DND-41 (cell line): ENCODE measurements around the gene MCM9.
"Not testable (repeated sequence)": the region's sequence is repeated elsewhere in the genome, so short reads cannot be mapped to it uniquely, and the experiment has no call there.

Experiments used
- EZH2 ChIP-seq: IDR thresholded peaks from 3 replicates; pipeline ENCODE4 v1.6.1; 2012; ENCODE audit warnings: borderline replicate concordance, low read depth, mild to moderate bottlenecking, moderate library complexity, low read length, inconsistent platforms; ENCODE audit not compliant: severe bottlenecking
- TF ChIP-seq, protein P1 (sequence below): IDR thresholded peaks from 2 replicates; pipeline ENCODE4 v1.5.1; 2012; ENCODE audit warnings: borderline replicate concordance, low read length, moderate library complexity, mild to moderate bottlenecking; ENCODE audit not compliant: poor library complexity, severe bottlenecking; ENCODE audit errors: extremely low read depth

DNA sequence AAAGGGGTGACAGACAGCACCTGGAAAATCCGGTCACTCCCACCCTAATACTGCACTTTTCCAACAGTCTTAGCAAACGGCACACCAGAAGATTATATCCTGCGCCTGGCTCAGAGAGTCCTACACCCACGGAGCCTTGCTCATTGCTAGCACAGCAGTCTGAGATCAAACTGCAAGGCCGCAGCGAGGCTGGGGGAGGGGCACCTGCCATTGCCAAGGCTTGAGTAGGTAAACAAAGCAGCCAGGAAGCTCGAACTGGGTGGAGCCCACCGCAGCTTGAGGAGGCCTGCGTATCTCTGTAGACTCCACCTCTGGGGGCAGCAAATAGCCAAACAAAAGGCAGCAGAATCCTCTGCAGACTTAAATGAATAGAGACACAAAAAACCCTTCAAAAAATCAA, 138.4 kb downstream of the MCM9 start:
- TF ChIP-seq, protein P1, sequence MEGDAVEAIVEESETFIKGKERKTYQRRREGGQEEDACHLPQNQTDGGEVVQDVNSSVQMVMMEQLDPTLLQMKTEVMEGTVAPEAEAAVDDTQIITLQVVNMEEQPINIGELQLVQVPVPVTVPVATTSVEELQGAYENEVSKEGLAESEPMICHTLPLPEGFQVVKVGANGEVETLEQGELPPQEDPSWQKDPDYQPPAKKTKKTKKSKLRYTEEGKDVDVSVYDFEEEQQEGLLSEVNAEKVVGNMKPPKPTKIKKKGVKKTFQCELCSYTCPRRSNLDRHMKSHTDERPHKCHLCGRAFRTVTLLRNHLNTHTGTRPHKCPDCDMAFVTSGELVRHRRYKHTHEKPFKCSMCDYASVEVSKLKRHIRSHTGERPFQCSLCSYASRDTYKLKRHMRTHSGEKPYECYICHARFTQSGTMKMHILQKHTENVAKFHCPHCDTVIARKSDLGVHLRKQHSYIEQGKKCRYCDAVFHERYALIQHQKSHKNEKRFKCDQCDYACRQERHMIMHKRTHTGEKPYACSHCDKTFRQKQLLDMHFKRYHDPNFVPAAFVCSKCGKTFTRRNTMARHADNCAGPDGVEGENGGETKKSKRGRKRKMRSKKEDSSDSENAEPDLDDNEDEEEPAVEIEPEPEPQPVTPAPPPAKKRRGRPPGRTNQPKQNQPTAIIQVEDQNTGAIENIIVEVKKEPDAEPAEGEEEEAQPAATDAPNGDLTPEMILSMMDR = not testable (repeated sequence)
- TF ChIP-seq EZH2 = not testable (repeated sequence)
